ENCODE data around the gene SCPEP1.
"Not testable (repeated sequence)": the region's sequence is repeated elsewhere in the genome, so short reads cannot be mapped to it uniquely, and the experiment has no call there.

Gene SCPEP1

GRCh38 chr17:56977673-56978395 lies at the start of gene SCPEP1:
SCPEP1 (plus strand) TSS chr17:56978131; CDS start chr17:56978160, 29 bp downstream.
- DNase-seq (ENCODE audit: low spot score), result peak; percentile 86

DNA sequence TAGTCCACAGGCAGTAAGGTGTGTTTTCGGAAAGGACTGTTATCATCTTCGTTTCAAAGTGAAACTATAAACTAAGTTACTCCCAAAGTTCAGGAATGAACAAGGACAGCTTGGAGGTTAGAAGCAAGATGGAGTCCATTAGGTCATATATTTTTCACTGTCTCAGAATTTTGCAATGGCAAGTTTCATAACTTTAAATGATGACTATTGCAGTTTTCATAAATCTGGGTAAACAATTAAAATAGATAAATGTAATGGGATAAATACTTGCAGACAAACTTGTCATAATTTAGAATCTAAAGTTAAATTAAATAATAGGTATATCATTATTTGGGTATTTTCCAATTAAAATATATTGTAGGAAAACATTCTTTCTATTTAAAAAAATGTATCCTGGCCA lies 49.3 kb upstream of the SCPEP1 start:
- DNase-seq (ENCODE audit: low spot score), result no peak

- DNase-seq (ENCODE audit: low spot score), result no peak
Measured at GRCh38 chr17:56929362-56929969, 48.5 kb upstream of the SCPEP1 start.

- DNase-seq (ENCODE audit: low spot score), result no peak
Measured at GRCh38 chr17:56930739-56931337, 47.1 kb upstream of the SCPEP1 start.

DNA sequence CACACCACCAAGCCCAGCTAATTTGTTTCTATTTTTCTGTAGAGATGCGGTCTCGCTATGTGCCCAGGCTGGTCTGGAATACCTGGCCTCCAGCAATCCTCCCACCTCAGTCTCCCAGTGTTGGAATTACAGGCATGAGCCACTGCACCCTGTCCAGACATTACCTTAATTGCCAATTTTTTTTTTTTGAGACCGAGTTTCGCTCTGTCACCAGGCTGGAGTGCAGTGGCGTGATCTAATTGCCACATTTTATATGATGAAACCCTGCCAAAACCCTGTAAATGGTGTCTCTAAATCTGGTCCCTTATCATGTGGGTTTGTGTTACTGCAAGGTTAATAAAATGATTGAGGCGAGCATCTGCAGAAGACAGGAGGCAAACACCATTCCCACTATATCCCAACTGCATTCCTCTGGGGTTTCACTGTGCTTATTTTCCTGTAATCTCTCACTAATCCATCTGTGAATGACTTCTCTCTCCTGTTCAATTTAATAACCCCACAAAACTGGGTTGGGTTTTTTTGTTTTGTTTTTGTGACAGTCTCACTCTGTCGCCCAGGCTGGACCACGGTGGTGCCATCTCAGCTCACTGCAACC lies 44.7 kb upstream of the SCPEP1 start:
- DNase-seq (ENCODE audit: low spot score), result no peak

DNA sequence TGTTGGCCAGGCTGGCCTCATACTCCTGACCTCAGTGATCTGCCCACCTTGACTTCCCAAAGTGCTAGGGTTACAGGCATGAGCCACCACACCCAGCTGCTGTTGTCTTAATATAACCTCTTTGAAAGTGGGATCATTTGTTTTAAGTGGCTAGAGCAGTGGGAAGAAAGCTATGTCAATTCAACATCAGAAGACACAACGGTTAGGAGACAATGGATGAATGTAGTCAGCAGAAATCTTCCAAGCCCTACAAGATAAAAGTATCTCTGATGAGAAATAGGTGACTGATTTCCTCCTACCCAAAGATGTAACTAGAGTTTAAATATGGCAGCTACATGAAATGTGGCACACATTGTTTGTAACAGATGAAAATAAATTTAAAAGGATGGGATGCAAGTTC lies 44.1 kb upstream of the SCPEP1 start:
- no peak for DNase-seq (ENCODE audit: low spot score)

GRCh38 chr17:56934280-56934679 lies 43.7 kb upstream of the SCPEP1 start:
- DNase-seq (ENCODE audit: low spot score), result no peak

GRCh38 chr17:56935461-56935860 lies 42.5 kb upstream of the SCPEP1 start:
- no peak for DNase-seq (ENCODE audit: low spot score)

GRCh38 chr17:56936697-56937322 lies 41.1 kb upstream of the SCPEP1 start:
- no peak for DNase-seq (ENCODE audit: low spot score)

DNA sequence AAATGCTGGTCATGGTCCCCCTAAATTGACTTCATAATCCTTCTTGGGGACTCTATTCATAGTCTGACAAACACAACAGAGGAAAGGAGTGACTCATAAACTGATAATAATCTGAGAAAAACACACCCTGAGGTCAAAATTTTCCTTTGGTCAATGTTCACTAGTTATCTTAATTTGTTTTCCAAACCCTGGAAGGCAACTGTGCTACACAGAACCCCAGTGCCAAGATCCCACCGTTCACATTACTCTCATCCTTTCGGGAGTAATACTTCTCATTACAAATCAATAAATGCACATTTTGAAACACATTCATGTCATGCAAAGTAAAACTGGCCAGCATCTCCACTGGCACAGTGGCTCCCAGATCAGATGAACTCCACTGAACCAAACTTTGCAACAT lies 40.2 kb upstream of the SCPEP1 start:
- no peak for DNase-seq (ENCODE audit: low spot score)

- not testable (repeated sequence) for DNase-seq (ENCODE audit: low spot score)
Measured at GRCh38 chr17:56938206-56938605, 39.7 kb upstream of the SCPEP1 start.

DNA sequence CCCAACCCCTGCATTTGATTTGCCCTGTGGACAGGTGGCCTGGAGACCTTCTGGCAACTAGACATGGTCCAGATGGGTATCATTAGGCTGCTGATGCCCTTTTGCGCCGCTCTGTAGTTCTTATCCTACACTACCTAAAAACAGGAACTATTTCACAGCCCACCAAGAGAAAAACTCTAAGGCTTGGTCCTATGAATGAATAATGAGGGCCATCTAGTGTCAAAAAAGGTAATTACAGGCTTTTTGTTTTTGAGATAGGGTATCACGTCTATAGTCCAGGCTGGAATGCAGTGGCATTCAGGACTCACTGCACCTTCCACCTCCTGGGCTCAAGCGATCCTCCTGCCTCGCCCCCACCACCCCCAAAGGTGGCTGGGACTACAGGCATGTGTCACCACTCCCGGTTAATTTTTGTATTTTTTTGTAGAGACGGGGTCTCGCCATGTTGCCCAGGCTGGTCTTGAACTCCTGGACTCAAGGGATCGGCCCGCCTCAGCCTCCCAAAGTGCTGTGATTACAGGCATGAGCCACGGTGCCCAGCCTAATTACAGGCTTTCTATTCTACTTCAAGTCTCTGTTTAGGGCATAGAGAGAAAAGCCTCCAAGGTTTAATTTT lies 38.0 kb upstream of the SCPEP1 start:
- peak; percentile 29 for DNase-seq (ENCODE audit: low spot score)

GRCh38 chr17:56943505-56944125 lies 34.3 kb upstream of the SCPEP1 start:
- no peak for DNase-seq (ENCODE audit: low spot score)

- no peak for DNase-seq (ENCODE audit: low spot score)
Measured at GRCh38 chr17:56945938-56946505, 31.9 kb upstream of the SCPEP1 start.

DNA sequence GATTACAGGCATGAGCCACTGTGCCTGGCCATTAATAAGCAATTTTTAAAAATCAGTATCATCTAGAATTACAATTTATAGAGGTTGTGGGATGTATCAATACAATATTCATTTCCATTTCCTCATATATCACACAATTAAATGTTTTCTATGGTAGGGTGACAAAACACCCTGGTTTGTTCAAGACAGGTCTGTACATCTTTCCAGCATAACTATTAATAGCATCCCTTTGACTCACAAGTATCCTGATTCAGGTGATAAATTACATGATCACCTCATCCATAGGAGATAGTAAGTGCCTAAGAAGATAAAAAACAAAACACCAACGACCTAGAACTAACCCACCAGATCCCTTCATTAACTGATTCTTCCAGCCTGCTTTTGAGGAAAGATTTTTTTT lies 30.2 kb upstream of the SCPEP1 start:
- no peak for DNase-seq (ENCODE audit: low spot score)

DNA sequence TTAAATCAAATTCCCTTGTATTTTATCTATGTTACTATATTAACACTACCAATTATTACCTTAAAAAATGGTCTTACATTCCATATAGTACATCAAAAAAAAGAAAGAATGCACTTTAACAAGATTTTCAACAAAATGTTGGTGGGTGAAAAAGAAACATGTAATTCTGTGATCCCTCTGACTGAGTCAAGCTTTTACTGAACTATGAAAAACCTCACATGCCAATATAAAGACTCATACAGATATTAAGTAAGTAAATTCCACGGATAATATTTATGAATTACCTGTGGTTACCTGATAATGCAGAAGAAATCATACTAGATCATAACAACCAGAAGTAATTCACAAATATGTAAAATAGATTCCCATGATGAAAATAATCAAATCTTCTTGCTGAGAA lies 29.4 kb upstream of the SCPEP1 start:
- DNase-seq (ENCODE audit: low spot score), result no peak

GRCh38 chr17:56949595-56949994 lies 28.3 kb upstream of the SCPEP1 start:
- DNase-seq (ENCODE audit: low spot score), result no peak

GRCh38 chr17:56956992-56957391 lies 20.9 kb upstream of the SCPEP1 start:
- no peak for DNase-seq (ENCODE audit: low spot score)

- DNase-seq (ENCODE audit: low spot score), result peak; percentile 86
Measured at GRCh38 chr17:56960596-56961538, 17.1 kb upstream of the SCPEP1 start, which contains the start of gene COIL. COIL (minus strand) TSS chr17:56961050; CDS start chr17:56961019, 31 bp downstream.

GRCh38 chr17:56965241-56965640 lies 12.7 kb upstream of the SCPEP1 start:
- not testable (repeated sequence) for DNase-seq (ENCODE audit: low spot score)

All from globus pallidus (tissue), 1 donor.